IMR-90 (cell line): Measurements from ENCODE around the gene PTGDR. TPM values are rescaled to one million over a fixed set of nuclear protein-coding genes. Genes with fewer than 3 reads are reported as not detected.

Experiments used
- ATAC-seq: fragments of 200-7000 bp; cut with Tn5 transposase; 2 replicates; pipeline ENCODE4 v1.9.1; 2020; ENCODE audit warnings: low read depth, mild to moderate bottlenecking, moderate library complexity
- BruUV-seq: library from RNA; stranded (reverse); fragments of 400-500 nt; replicated peaks from 2 replicates; lab custom pipeline; 2021; lab: Mats Ljungman, UMichigan
- CTCF ChIA-PET: fragments of 300-600 bp; formaldehyde crosslinking; extraction: SDS; loops from one replicate; lab custom pipeline; 2021; ENCODE audit warnings: antibody characterized with exemption; lab: Yijun Ruan, JAX
- POLR2A ChIA-PET: fragments of 300-600 bp; sonication (Branson Sonifier 250); formaldehyde crosslinking; loops from one replicate; lab custom pipeline; 2022; ENCODE audit warnings: antibody characterized with exemption; ENCODE audit not compliant: unreplicated experiment; lab: Charles Lee
- DNase-seq: peaks from one replicate; pipeline ENCODE4 v3.0.0; 2013
- H2AFZ ChIP-seq: replicated peaks from 2 replicates; pipeline ENCODE3; 2013; ENCODE audit warnings: low read length, mild to moderate bottlenecking; ENCODE audit not compliant: poor library complexity
- H2AK5ac ChIP-seq: 2 replicates; pipeline ENCODE4 v1.6.1; 2013; ENCODE audit warnings: low read depth, low read length, inconsistent platforms
- H2AK9ac ChIP-seq: replicated peaks from 2 replicates; pipeline ENCODE3; 2013; ENCODE audit warnings: mild to moderate bottlenecking, low read depth, low read length, moderate library complexity; ENCODE audit not compliant: poor library complexity
- H2BK120ac ChIP-seq: 2 replicates; pipeline ENCODE4 v1.6.1; 2013; ENCODE audit warnings: low read depth, low read length, inconsistent platforms
- H2BK15ac ChIP-seq: 3 replicates; pipeline ENCODE4 v1.6.1; 2013; ENCODE audit warnings: low read depth, low read length, inconsistent platforms
- H2BK20ac ChIP-seq: 2 replicates; pipeline ENCODE4 v1.6.1; 2013; ENCODE audit warnings: low read depth, mild to moderate bottlenecking, inconsistent platforms, low read length, moderate library complexity
- H2BK5ac ChIP-seq: 2 replicates; pipeline ENCODE4 v1.6.1; 2013; ENCODE audit warnings: mild to moderate bottlenecking, low read depth, low read length, inconsistent platforms; ENCODE audit not compliant: poor library complexity, severe bottlenecking
- H3K14ac ChIP-seq: replicated peaks from 2 replicates; pipeline ENCODE4 v1.6.1; 2013; ENCODE audit warnings: low read depth, low read length, inconsistent platforms
- H3K18ac ChIP-seq: 2 replicates; pipeline ENCODE4 v1.6.1; 2013; ENCODE audit warnings: low read depth, low read length, control low read depth
- H3K23ac ChIP-seq: 2 replicates; pipeline ENCODE4 v1.6.1; 2013; ENCODE audit warnings: low read depth, low read length, inconsistent platforms
- H3K27ac ChIP-seq: 2 replicates; pipeline ENCODE4 v1.5.1; 2013; ENCODE audit warnings: mild to moderate bottlenecking, control low read depth, low read length; ENCODE audit not compliant: insufficient read depth
- H3K27me3 ChIP-seq: 2 replicates; pipeline ENCODE4 v1.6.1; 2013; ENCODE audit warnings: low read length; ENCODE audit not compliant: control insufficient read depth, insufficient read depth
- H3K36me3 ChIP-seq: 2 replicates; pipeline ENCODE4 v1.6.1; 2013; ENCODE audit warnings: low read length, mixed read lengths; ENCODE audit not compliant: control insufficient read depth, insufficient read depth
- H3K4ac ChIP-seq: 2 replicates; pipeline ENCODE4 v1.6.1; 2013; ENCODE audit warnings: low read depth, low read length, inconsistent platforms
- H3K4me1 ChIP-seq: 2 replicates; pipeline ENCODE4 v1.6.1; 2013; ENCODE audit warnings: low read length, mixed read lengths; ENCODE audit not compliant: control insufficient read depth, insufficient read depth
- H3K4me2 ChIP-seq: 2 replicates; pipeline ENCODE4 v1.6.1; 2013; ENCODE audit warnings: low read depth, mild to moderate bottlenecking, control low read depth, low read length, moderate library complexity
- H3K4me3 ChIP-seq: 2 replicates; pipeline ENCODE4 v1.5.1; 2013; ENCODE audit warnings: low read depth, mild to moderate bottlenecking, control low read depth, low read length, moderate library complexity; ENCODE audit not compliant: insufficient read depth
- H3K56ac ChIP-seq: 2 replicates; pipeline ENCODE4 v1.6.1; 2013; ENCODE audit warnings: low read length, inconsistent platforms; ENCODE audit not compliant: insufficient read depth; ENCODE audit errors: extremely low read depth
- H3K79me1 ChIP-seq, 2 experiments: 2 replicates each; pipeline ENCODE4 v1.6.1; 2013; ENCODE audit warnings: low read length in 2 of 2, inconsistent platforms in 1 of 2, low read depth in 1 of 2
- H3K9ac ChIP-seq: 2 replicates; pipeline ENCODE4 v1.6.1; 2013; ENCODE audit warnings: low read depth, low read length, control low read depth
- H3K9me1 ChIP-seq: 2 replicates; pipeline ENCODE4 v1.6.1; 2013; ENCODE audit warnings: low read length, inconsistent platforms; ENCODE audit not compliant: insufficient read depth
- H3K9me3 ChIP-seq: 2 replicates; pipeline ENCODE4 v1.6.1; 2013; ENCODE audit warnings: low read length; ENCODE audit not compliant: control insufficient read depth, insufficient read depth
- H4K20me1 ChIP-seq: 2 replicates; pipeline ENCODE4 v1.6.1; 2013; ENCODE audit warnings: low read length, inconsistent platforms; ENCODE audit not compliant: insufficient read depth
- H4K5ac ChIP-seq: 2 replicates; pipeline ENCODE4 v1.6.1; 2013; ENCODE audit warnings: mild to moderate bottlenecking, low read depth, low read length, control low read depth
- H4K8ac ChIP-seq, 2 experiments: 2 replicates each; pipeline ENCODE4 v1.6.1; 2013; ENCODE audit warnings: low read depth in 2 of 2, low read length in 2 of 2, control low read depth in 1 of 2, inconsistent platforms in 1 of 2
- H4K91ac ChIP-seq: 2 replicates; pipeline ENCODE4 v1.6.1; 2013; ENCODE audit warnings: low read depth, low read length, inconsistent platforms; ENCODE audit not compliant: insufficient read depth
- CEBPB ChIP-seq: IDR thresholded peaks from 2 replicates; pipeline ENCODE4 v1.6.1; 2012; ENCODE audit warnings: low read depth, low read length, improper control_type of control experiment
- FOS ChIP-seq: fragments of 150-350 bp; IDR thresholded peaks from 2 replicates; pipeline ENCODE4 v1.6.1; 2016; ENCODE audit warnings: low read depth, low read length
- MAFK ChIP-seq: IDR thresholded peaks from 2 replicates; pipeline ENCODE4 v1.6.1; 2012; ENCODE audit warnings: low read depth, low read length, improper control_type of control experiment
- MXI1 ChIP-seq: IDR thresholded peaks from 2 replicates; pipeline ENCODE4 v1.6.1; 2012; ENCODE audit warnings: low read depth, mild to moderate bottlenecking, low read length, moderate library complexity, borderline replicate concordance
- RFX5 ChIP-seq: IDR thresholded peaks from 2 replicates; pipeline ENCODE4 v1.8.0; 2012; ENCODE audit warnings: low read depth, mild to moderate bottlenecking, low read length, moderate library complexity
- SMC3 ChIP-seq: fragments of 150-350 bp; IDR thresholded peaks from 2 replicates; pipeline ENCODE4 v1.6.1; 2016; ENCODE audit warnings: low read depth, mild to moderate bottlenecking, antibody characterized with exemption, low read length, moderate library complexity
- WGBS, 2 experiments: methylation state at CpG; one replicate each; pipeline versions ENCODE4 v1.1.5 to v1.1.7; 2013; ENCODE audit warnings: missing lambda C conversion rate in 2 of 2; ENCODE audit not compliant: insufficient read length in 1 of 2; ENCODE audit errors: extremely low coverage in 2 of 2; 5-methylcytosine and 5-hydroxymethylcytosine counted together
- dilution Hi-C: fragments of 300-500 bp; cut with HindIII; formaldehyde crosslinking; loops from one replicate; pipeline ENCODE4 v1.14.3; 2018; ENCODE audit warnings: low sequenced_read_pairs; ENCODE audit not compliant: unreplicated experiment
- in situ Hi-C: fragments of 300-500 bp; cut with MboI; formaldehyde crosslinking; loops from 3 replicates; pipeline ENCODE4 v1.14.3; 2019; ENCODE audit warnings: low sequenced_read_pairs, inconsistent platforms, mixed read lengths
- intact Hi-C: fragments of 100-400 bp; cut with micrococcal nuclease; formaldehyde crosslinking; loops from 2 replicates; pipeline ENCODE4 v1.10.0; 2022
- polyA plus RNA-seq, 3 experiments: library from polyadenylated mRNA; depleted of rRNA; stranded (reverse); fragments of >200 nt; gene quantifications; 2 replicates each; pipeline ENCODE4 v1.2.3, GENCODE V29; 2012; ENCODE audit warnings: low replicate concordance in 1 of 3
- total RNA-seq: library from RNA; depleted of rRNA; stranded (reverse); fragments of >200 nt; gene quantifications from 2 replicates; pipeline ENCODE4 v1.2.3, GENCODE V29; 2012
- TF ChIP-seq, protein P1 (sequence below): fragments of 150-350 bp; IDR thresholded peaks from 2 replicates; pipeline ENCODE4 v1.6.1; 2016; ENCODE audit warnings: low read depth, mild to moderate bottlenecking, low read length, moderate library complexity, borderline replicate concordance
- TF ChIP-seq, protein P2 (sequence below): conservative IDR thresholded peaks from 2 replicates; pipeline ENCODE4 v1.5.1; 2012; ENCODE audit warnings: mild to moderate bottlenecking, low read depth, low read length, improper control_type of control experiment
- TF ChIP-seq, protein P3 (sequence below): fragments of 150-350 bp; IDR thresholded peaks from 2 replicates; pipeline ENCODE4 v1.6.1; 2017; ENCODE audit warnings: mild to moderate bottlenecking, antibody characterized with exemption, low read length, low read depth

Gene PTGDR
- total and polyA plus RNA-seq, 2 of the 4 experiments (the other 2 are of a cell fraction): not detected

DNA sequence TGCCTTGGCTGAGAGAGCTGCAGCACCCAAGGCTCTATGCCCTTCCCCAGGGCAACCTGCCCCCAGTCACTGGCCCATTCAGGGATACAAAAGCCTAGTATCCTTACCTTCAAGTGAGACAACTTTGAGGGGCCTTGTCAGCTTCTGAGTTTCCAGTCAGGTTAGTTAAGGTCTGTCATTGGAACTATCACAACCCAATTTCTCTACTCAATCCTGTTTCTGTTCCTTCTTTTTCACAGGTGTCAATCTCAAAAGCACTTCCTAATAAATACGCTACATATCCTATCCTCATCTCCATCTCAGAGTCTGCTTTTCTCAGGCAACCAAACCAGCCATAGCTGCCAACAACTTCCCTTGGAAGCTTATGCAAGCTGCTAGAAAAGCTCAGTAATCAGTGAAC is 4.9 kb upstream of the PTGDR start:
- intact Hi-C loops (no loop called here), dilution Hi-C loops (no loop called here), in situ Hi-C loops (no loop called here)
- Histone ChIP-seq H3K36me3 (no peaks in the 10 kb centered on the region), H2BK20ac (no peak overlapping the region), H3K27ac (no peak overlapping the region), H4K5ac (no peak overlapping the region), H3K9me1 (0 out of 2 replicates have a peak, but pooled peaks cover 3% of the 10 kb centered on the region), H3K4me1 (no peaks in the 10 kb centered on the region), H3K9me3 (no peaks in the 10 kb centered on the region), H2BK15ac (no peak overlapping the region), H3K4me3 (no peak overlapping the region), H3K79me1 (no peaks in the 10 kb centered on the region), H3K18ac (no peak overlapping the region), H3K14ac (no peak overlapping the region), H2AFZ (no peak overlapping the region), H2BK5ac (no peak overlapping the region), H2AK5ac (no peak overlapping the region), H4K20me1 (no peaks in the 10 kb centered on the region), H4K8ac (no peak overlapping the region), H3K4me2 (no peak overlapping the region), H3K56ac (no peak overlapping the region), H3K23ac (no peak overlapping the region), H2AK9ac (no peak overlapping the region), H3K9ac (no peak overlapping the region), H2BK120ac (no peak overlapping the region), H3K4ac (no peak overlapping the region), H3K27me3 (peaks cover 31% of the 10 kb centered on the region), H4K91ac (no peak overlapping the region)
- ChIA-PET POLR2A (no interaction called here), CTCF (no interaction called here)
- BruUV-seq: no TSS peak
- DNase-seq: no peak
- WGBS, 2 experiments: 60% methylated on average over 1 of the region's 1 CpG; no CpG with 5 or more reads in 1 of the 2 experiments
- no peak for TF ChIP-seq MXI1
- TF ChIP-seq, protein P1, sequence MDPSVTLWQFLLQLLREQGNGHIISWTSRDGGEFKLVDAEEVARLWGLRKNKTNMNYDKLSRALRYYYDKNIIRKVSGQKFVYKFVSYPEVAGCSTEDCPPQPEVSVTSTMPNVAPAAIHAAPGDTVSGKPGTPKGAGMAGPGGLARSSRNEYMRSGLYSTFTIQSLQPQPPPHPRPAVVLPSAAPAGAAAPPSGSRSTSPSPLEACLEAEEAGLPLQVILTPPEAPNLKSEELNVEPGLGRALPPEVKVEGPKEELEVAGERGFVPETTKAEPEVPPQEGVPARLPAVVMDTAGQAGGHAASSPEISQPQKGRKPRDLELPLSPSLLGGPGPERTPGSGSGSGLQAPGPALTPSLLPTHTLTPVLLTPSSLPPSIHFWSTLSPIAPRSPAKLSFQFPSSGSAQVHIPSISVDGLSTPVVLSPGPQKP: no peak
- TF ChIP-seq, protein P2, sequence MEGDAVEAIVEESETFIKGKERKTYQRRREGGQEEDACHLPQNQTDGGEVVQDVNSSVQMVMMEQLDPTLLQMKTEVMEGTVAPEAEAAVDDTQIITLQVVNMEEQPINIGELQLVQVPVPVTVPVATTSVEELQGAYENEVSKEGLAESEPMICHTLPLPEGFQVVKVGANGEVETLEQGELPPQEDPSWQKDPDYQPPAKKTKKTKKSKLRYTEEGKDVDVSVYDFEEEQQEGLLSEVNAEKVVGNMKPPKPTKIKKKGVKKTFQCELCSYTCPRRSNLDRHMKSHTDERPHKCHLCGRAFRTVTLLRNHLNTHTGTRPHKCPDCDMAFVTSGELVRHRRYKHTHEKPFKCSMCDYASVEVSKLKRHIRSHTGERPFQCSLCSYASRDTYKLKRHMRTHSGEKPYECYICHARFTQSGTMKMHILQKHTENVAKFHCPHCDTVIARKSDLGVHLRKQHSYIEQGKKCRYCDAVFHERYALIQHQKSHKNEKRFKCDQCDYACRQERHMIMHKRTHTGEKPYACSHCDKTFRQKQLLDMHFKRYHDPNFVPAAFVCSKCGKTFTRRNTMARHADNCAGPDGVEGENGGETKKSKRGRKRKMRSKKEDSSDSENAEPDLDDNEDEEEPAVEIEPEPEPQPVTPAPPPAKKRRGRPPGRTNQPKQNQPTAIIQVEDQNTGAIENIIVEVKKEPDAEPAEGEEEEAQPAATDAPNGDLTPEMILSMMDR: no peak
- TF ChIP-seq SMC3: no peak
- TF ChIP-seq CEBPB: no peak
- TF ChIP-seq RFX5: no peak
- TF ChIP-seq, protein P3, sequence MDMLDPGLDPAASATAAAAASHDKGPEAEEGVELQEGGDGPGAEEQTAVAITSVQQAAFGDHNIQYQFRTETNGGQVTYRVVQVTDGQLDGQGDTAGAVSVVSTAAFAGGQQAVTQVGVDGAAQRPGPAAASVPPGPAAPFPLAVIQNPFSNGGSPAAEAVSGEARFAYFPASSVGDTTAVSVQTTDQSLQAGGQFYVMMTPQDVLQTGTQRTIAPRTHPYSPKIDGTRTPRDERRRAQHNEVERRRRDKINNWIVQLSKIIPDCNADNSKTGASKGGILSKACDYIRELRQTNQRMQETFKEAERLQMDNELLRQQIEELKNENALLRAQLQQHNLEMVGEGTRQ: no peak
- TF ChIP-seq MAFK: no peak
- no peak for TF ChIP-seq FOS
- no peak for ATAC-seq
